ENCODE measurements around the gene CA11.
A peak's percentile ranks its signal among the peaks of the same experiment; 100 is the strongest.
"Not testable (repeated sequence)": the region's sequence is repeated elsewhere in the genome, so short reads cannot be mapped to it uniquely, and the experiment has no call there.

The CA11 gene

GRCh38 chr19:48641850-48642249, 4.1 kb downstream of the CA11 start:
- no peak for DNase-seq (ENCODE audit: low read depth)

DNA sequence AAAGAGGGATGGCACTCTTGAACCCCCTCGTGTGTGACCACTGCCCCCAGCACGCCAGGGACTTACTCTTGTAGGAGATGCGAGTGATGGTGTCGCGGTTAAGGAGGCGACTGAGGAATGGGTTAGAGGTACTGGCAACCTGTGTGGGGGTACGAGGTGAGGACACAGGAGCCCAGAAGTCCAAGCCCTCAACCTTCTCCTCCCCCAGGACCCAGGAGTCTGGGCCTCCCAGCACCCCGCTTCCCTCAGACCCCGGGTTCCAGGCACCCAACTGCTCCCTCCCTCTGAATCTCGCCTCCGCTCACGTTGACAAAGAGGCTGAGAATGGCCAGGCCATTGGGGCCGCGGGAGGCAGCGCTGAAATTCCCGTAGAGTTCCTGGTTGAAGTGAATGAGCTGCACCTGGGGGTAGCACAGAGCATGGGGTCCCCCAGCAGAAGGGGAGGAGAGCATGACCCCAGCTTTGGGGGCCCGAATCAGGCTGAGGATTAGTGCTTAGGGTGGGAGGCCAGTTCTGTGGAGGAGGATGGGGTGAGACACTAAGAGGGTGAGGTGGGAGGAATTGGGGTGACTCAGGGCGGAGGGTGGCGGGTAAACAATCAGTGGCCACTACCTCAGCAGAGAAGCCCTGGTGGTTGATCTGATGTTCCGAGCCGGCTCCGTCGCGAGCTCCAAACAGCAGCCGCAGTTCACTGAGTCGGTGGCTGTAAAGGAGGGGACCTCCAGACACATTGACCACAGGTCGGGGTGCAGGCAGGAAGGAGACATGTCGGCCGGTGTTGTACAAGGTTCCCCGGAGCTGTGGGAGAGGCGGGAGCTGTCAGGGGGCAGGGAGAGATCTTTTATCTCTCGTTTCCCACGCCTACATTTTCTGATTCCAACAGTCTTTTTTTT, 6.3 kb downstream of the CA11 start:
- DNase-seq (ENCODE audit: low read depth): no peak

DNA sequence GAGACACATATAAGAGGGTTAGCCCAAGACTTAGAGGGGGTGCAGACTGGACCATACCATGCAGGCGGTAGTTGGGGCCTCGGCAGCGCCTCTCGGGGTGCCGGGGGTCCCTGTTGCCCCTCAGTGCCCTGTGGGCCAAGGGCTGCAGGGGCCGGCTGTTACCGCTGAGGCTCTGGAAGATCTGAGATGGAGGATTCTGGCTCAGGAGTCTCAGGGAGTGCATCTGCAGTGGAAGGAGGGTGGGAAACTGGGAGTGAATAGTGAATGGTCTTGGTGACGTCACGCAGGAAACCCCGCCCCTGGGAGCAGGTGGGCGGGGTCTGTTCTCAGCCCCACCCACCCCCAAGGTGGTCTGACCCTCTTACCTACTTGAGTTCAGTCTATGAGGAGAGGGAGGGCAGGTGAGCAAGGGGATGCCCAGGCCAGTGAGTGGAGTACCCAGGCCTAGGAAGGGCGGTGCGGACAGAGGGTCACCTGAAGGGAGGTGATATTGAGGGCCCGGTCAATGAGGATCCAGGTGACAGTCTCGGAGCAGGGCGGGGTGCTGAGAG, 7.1 kb downstream of the CA11 start:
- DNase-seq (ENCODE audit: low read depth): no peak

GRCh38 chr19:48637948-48638830, 7.8 kb downstream of the CA11 start:
- peak; percentile 61 for DNase-seq (ENCODE audit: low read depth)

DNA sequence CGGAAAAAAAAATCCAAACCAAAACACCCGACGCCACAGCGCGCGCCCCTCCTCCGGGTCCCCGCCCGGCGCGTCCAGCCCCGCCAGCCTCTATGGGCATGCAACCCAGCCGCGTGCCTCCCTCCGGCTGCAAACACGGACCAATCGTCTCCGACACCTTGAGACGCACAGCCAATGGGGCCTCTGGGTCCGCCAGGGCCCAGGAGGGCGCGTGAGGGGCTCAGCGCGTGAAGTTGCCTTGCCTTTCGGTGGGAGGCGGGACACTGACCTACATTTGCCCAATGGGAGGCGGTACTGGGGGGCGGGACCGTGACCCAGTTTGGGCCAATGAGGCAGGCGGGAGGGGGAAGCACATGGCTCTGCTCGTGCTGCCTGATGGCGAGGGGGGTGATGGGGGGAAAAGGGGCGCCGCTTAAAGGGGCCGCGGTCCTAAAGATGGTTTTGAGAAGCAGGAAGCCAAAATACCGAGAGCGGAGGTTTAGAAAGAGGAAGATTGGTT, 8.5 kb downstream of the CA11 start:
- peak; percentile 99 for DNase-seq (ENCODE audit: low read depth)

GRCh38 chr19:48636859-48637448, 9.0 kb downstream of the CA11 start, which contains the start of gene DBP:
DBP (minus strand) TSS chr19:48637379; CDS start chr19:48636994, 385 bp downstream.
- no peak for DNase-seq (ENCODE audit: low read depth)

- no peak for DNase-seq (ENCODE audit: low read depth)
Measured at GRCh38 chr19:48635966-48636858, 9.8 kb downstream of the CA11 start.

DNA sequence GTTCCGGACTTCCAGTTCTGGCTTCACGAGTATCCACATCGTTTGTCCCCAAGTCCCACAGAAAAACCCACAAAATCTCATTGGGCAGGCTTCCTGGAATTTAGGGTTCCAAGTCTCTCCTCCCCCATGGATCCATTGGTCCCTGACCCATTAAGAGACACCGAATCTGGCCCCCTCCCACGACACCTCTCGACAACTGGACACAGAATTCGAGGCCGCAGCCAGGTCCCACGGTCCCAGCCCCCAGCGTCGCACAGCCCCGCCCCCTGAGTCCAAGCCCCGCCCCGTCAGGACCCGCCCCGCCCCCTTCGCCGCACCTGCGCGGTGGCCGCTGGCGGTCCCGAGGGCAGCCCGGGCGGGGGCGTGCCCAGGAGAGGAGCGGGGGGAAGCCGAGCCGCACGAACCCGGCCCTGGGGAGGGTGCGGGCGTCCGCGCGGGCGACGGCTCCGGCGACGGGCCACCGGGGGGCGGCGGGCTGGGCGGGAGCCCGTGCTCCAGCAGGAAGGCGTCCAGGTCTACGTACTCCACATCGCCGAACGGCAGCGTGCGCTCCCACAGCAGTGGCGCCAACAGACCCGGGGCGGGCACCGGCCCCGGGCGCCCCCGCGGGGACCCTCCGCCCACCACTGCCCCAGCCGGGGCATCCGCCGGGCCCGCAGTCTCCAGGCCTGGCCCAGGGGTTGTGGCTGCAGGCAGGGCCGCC, 10.6 kb downstream of the CA11 start:
- no peak for DNase-seq (ENCODE audit: low read depth)

DNA sequence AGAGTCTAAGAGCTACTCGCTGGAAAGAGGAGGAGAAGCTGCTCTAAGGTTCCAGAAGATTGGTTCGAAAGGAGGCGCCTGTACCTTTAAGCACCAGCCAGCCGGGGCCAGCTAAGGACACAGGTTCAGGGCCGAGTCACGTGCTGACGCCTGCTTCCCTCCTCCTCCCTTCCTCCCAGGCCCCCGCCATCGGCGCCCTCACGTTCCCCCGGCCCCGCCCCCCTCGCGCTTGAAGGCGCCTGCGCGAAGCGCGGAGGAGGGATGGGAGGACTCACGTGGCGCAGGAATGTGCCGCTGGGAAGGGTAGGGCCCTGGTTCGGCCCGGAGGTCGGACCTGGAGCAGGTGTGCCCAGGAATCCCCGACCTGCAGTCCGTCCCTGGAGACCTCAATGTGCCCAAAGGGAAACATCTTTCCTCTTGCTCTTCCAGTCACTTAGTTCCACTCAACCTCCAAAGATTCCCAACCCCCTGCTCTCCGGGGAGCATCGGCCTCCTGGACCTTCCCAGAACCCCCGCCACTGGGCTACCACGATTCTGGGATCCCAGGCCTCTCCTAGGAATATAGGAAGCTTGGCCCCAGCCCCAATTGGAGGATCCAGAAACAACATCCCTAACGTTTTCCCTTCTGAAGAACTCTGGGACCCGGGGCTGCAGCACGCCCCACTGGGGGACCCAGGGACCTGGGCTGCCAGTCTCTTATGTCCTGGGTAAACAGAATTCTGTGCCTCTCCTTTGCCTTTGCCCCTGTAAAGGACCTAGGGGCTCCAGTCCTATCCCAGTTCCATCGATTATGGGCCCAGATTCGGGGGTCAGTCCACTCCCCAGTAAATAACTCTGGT, 11.3 kb downstream of the CA11 start:
- DNase-seq (ENCODE audit: low read depth): peak; percentile 80

- DNase-seq (ENCODE audit: low read depth): no peak
Measured at GRCh38 chr19:48634036-48634342, 12.0 kb downstream of the CA11 start.

- no peak for DNase-seq (ENCODE audit: low read depth)
Measured at GRCh38 chr19:48633148-48634035, 12.6 kb downstream of the CA11 start.

DNA sequence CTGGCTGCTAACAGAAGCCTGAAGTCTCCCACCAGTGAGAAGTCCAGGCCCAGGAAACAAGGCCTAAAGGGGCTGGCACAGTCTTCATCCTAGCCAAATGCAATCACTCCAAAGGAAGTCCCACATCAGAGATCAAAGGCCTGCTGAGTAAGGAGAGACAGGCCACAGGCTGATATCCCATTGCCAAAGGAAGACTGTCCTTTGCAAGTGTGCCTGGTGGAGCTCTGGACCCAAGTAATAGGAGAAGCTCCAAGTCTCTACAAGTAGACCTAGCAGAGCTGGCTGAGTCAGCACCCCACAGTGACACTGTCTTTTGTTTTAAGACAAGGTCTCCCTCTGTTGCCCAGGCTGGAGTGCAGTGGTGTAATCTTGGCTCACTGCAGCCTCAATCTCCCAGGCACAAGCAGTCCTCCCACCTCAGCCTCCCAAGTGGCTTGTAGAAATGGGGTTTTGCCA, 13.3 kb downstream of the CA11 start:
- DNase-seq (ENCODE audit: low read depth): no peak

- DNase-seq (ENCODE audit: low read depth): not testable (repeated sequence)
Measured at GRCh38 chr19:48632286-48632685, 13.7 kb downstream of the CA11 start.

GRCh38 chr19:48631225-48631624, 14.8 kb downstream of the CA11 start:
- DNase-seq (ENCODE audit: low read depth): no peak

DNA sequence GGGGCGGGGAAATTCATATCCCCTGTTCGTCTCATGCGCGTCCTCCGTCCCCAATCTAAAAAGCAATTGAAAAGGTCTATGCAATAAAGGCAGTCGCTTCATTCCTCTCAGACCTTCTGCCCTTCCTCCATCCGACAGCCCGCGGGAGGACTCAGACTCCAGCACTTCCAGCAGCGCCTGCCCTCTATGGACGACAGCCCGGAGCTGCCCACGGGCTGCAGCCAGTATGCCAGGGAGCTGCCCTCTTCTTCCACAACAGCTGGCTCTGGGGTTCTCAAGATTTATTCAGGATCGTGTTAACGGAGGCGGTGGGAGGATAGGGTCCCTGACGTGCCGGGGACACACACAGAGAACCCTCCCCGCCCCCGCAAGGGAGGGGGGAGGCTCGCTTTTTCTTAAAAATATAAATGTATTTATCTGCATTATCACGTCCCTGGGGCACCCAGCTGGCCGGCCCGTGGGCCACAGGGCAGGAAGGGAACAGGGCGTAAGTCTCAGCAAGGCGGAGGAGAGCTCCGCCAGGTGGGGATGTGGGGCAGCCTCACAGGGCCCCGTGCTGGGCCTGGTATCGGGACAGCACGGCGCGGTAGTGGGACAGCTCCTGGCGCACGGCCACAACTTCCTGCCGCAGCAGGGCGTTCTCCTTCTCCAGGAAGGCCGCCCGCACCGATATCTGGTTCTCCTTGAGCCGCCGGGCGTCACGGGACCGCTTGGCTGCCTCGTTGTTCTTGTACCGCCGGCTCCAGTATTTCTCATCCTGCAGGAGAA, 15.5 kb downstream of the CA11 start:
- no peak for DNase-seq (ENCODE audit: low read depth)

DNA sequence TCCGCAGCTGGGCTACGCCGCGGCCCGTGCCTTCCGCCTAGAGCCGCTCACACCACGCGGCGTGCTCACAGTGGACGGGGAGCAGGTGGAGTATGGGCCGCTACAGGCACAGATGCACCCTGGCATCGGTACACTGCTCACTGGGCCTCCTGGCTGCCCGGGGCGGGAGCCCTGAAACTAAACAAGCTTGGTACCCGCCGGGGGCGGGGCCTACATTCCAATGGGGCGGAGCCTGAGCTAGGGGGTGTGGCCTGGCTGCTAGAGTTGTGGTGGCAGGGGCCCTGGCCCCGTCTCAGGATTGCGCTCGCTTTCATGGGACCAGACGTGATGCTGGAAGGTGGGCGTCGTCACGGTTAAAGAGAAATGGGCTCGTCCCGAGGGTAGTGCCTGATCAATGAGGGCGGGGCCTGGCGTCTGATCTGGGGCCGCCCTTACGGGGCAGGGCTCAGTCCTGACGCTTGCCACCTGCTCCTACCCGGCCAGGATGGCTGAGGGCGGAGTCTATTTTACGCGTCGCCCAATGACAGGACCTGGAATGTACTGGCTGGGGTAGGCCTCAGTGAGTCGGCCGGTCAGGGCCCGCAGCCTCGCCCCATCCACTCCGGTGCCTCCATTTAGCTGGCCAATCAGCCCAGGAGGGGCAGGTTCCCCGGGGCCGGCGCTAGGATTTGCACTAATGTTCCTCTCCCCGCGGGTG, 16.2 kb downstream of the CA11 start:
- DNase-seq (ENCODE audit: low read depth): no peak

DNA sequence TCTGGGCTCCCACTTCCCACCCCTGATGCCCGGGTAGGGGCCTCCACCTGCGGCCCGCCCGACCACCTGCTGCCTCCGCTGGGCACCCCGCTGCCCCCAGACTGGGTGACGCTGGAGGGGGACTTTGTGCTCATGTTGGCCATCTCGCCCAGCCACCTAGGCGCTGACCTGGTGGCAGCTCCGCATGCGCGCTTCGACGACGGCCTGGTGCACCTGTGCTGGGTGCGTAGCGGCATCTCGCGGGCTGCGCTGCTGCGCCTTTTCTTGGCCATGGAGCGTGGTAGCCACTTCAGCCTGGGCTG, 16.7 kb downstream of the CA11 start:
- no peak for DNase-seq (ENCODE audit: low read depth)

Measured in stimulated activated CD8-positive, alpha-beta memory T cell treated with anti-CD3 and anti-CD28 coated beads, Interleukin-15, amount 100 ng/mL, for 1 hour (primary cell).